ENCODE data around the gene FERMT1. TPM values are rescaled to one million over a fixed set of nuclear protein-coding genes. Genes with fewer than 3 reads are reported as not detected.

The FERMT1 gene
- total and polyA plus RNA-seq, 2 donors (not counting 3 experiments of a cell fraction or from before 2014, with no cell fraction given), result 0.11 to 1.5 TPM

GRCh38 chr20:6070829-6071695, 51.8 kb downstream of the FERMT1 start:
- Histone ChIP-seq H4K20me1 (replicated peaks; ENCODE audit: control insufficient read depth, extremely low read depth, insufficient read depth, low read length) (no peaks in the 10 kb centered on the region), H3K9ac (replicated peaks; ENCODE audit: extremely low read depth, insufficient read depth, low read length) (no peak overlapping the region), H3K4me2 (ENCODE audit: insufficient read depth, low read length) (no peak overlapping the region), H3K79me2 (ENCODE audit: control insufficient read depth, insufficient read depth, low read length) (no peaks in the 10 kb centered on the region), H3K27ac (ENCODE audit: insufficient read depth, low read depth, low read length) (no peak overlapping the region), H3K36me3 (ENCODE audit: control insufficient read depth in 2 of 2, extremely low read depth in 1 of 2, insufficient read depth in 2 of 2, low read length in 2 of 2) (no peaks in the 10 kb centered on the region), H3K4me1 (ENCODE audit: control insufficient read depth, extremely low read depth, insufficient read depth, low read length) (no peaks in the 10 kb centered on the region), H2AFZ (ENCODE audit: low read depth, low read length) (no peak overlapping the region), H3K9me1 (replicated peaks; ENCODE audit: control insufficient read depth, extremely low read depth, insufficient read depth, low read length) (no peaks in the 10 kb centered on the region), H3K27me3 (ENCODE audit: control insufficient read depth in 2 of 2, insufficient read depth in 2 of 2, low read length in 2 of 2) (no peaks in the 10 kb centered on the region), H3K9me3 (replicated peaks; ENCODE audit: control insufficient read depth, insufficient read depth, low read length) (no peaks in the 10 kb centered on the region), H3K4me3 (replicated peaks in 1 of 3; ENCODE audit: insufficient read depth in 1 of 3, low read depth in 1 of 3, low read length in 3 of 3) (no peak overlapping the region)
- CTCF ChIA-PET, result interaction anchor here (9.1 kb wide), 1 partner anchor 541 kb away, joined by 191 read pairs; no protein-coding TSS in a partner anchor
- no TSS peak for BruUV-seq (replicated peaks)
- FAIRE-seq, result no peak
- no peak for TF ChIP-seq MYC (IDR thresholded peaks at IDR 0.05; ENCODE audit: low read depth, low read length)
- TF ChIP-seq JUN (IDR thresholded peaks at IDR 0.05; ENCODE audit: borderline replicate concordance, insufficient read depth, insufficient read length, low read depth), result no peak
- no peak for TF ChIP-seq FOS (IDR thresholded peaks at IDR 0.05; ENCODE audit: borderline replicate concordance, insufficient read depth, low read length)
- no peak for TF ChIP-seq POLR2A (IDR thresholded peaks at IDR 0.05; ENCODE audit: low read depth, low read length)
- no peak for TF ChIP-seq POLR2AphosphoS5 (IDR thresholded peaks at IDR 0.05; ENCODE audit: insufficient read depth, low read depth, low read length)
- TF ChIP-seq MAX (IDR thresholded peaks at IDR 0.05; ENCODE audit: insufficient read depth, insufficient read length), result no peak
- no peak for TF ChIP-seq GATA2 (IDR thresholded peaks at IDR 0.05; ENCODE audit: insufficient read depth, insufficient read length, low read depth, low read length)
- TF ChIP-seq, protein P1, sequence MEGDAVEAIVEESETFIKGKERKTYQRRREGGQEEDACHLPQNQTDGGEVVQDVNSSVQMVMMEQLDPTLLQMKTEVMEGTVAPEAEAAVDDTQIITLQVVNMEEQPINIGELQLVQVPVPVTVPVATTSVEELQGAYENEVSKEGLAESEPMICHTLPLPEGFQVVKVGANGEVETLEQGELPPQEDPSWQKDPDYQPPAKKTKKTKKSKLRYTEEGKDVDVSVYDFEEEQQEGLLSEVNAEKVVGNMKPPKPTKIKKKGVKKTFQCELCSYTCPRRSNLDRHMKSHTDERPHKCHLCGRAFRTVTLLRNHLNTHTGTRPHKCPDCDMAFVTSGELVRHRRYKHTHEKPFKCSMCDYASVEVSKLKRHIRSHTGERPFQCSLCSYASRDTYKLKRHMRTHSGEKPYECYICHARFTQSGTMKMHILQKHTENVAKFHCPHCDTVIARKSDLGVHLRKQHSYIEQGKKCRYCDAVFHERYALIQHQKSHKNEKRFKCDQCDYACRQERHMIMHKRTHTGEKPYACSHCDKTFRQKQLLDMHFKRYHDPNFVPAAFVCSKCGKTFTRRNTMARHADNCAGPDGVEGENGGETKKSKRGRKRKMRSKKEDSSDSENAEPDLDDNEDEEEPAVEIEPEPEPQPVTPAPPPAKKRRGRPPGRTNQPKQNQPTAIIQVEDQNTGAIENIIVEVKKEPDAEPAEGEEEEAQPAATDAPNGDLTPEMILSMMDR (IDR thresholded peaks at IDR 0.05; ENCODE audit: extremely low read depth in 1 of 2, insufficient read depth in 1 of 2, low read depth in 1 of 2, low read length in 2 of 2), result no peak
- TF ChIP-seq EZH2 (IDR thresholded peaks at IDR 0.05; ENCODE audit: borderline replicate concordance, low read depth, low read length, severe bottlenecking), result no peak
- intact Hi-C loops (cut with micrococcal nuclease), result no loop called here
- POLR2A ChIA-PET, result interaction anchor here (0.6 kb wide), 1 partner anchor 564 kb away, joined by 5 read pairs; no protein-coding TSS in a partner anchor
- dilution Hi-C loops (cut with MboI; ENCODE audit: extremely low pct_ligation_motif_present, low sequenced_read_pairs), result no loop called here
- no peak for DNase-seq (ENCODE audit: low read depth, low spot score)

Data from endothelial cell of umbilical vein (primary cell).